Karpas-422 (cell line): ENCODE results near the gene CLK3. TPM values are rescaled to one million over a fixed set of nuclear protein-coding genes. Genes with fewer than 3 reads are reported as not detected.

Source experiments
- DNase-seq: peaks from one replicate; pipeline ENCODE4 v3.0.0-alpha.2; 2015
- H2AFZ ChIP-seq: fragments of 200-600 bp; sonication (generic); 2 replicates; pipeline ENCODE4 v1.6.1; 2014; ENCODE audit warnings: antibody characterized with exemption, low read length, mixed read lengths
- H3K27ac ChIP-seq: fragments of 200-600 bp; sonication (generic); 2 replicates; pipeline ENCODE4 v1.5.1; 2014; ENCODE audit warnings: mild to moderate bottlenecking, low read length, moderate library complexity
- H3K27me3 ChIP-seq: fragments of 200-600 bp; sonication (generic); 2 replicates; pipeline ENCODE4 v1.6.1; 2014; ENCODE audit warnings: low read length, mixed read lengths
- H3K36me3 ChIP-seq: fragments of 200-600 bp; sonication (generic); 2 replicates; pipeline ENCODE4 v1.6.1; 2014; ENCODE audit warnings: low read length, mixed read lengths; ENCODE audit not compliant: insufficient read depth
- H3K4me1 ChIP-seq: fragments of 200-600 bp; sonication (generic); 2 replicates; pipeline ENCODE4 v1.6.1; 2014; ENCODE audit warnings: mild to moderate bottlenecking, low read length, mixed read lengths
- H3K4me2 ChIP-seq: fragments of 200-600 bp; sonication (generic); 2 replicates; pipeline ENCODE4 v1.6.1; 2014; ENCODE audit warnings: low read length, low read depth, mild to moderate bottlenecking; ENCODE audit not compliant: poor library complexity, severe bottlenecking
- H3K4me3 ChIP-seq: fragments of 200-600 bp; sonication (generic); 2 replicates; pipeline ENCODE4 v1.5.1; 2014; ENCODE audit warnings: mild to moderate bottlenecking, antibody characterized with exemption, low read length, mixed read lengths
- H3K79me2 ChIP-seq: fragments of 200-600 bp; sonication (generic); 2 replicates; pipeline ENCODE4 v1.6.1; 2014; ENCODE audit warnings: mild to moderate bottlenecking, low read length, mixed read lengths
- H3K9ac ChIP-seq: fragments of 200-600 bp; sonication (generic); 2 replicates; pipeline ENCODE4 v1.6.0; 2014; ENCODE audit warnings: low read length
- H3K9me2 ChIP-seq: fragments of 200-600 bp; sonication (generic), shearing (Covaris generic); replicated peaks from 2 replicates; pipeline ENCODE4 v1.6.0; 2014; ENCODE audit warnings: mild to moderate bottlenecking, low read length, moderate library complexity; ENCODE audit not compliant: insufficient read depth
- H3K9me3 ChIP-seq: fragments of 300-700, 200-600 bp; sonication (generic); 2 replicates; pipeline ENCODE4 v1.6.1; 2014; ENCODE audit warnings: low read length, mixed read lengths
- H4K20me1 ChIP-seq: fragments of 200-600 bp; sonication (generic); 2 replicates; pipeline ENCODE4 v1.6.1; 2014; ENCODE audit warnings: mild to moderate bottlenecking, antibody characterized with exemption, low read length, low read depth; ENCODE audit not compliant: insufficient read depth
- total RNA-seq: library from RNA; depleted of rRNA; stranded (reverse); fragments of >200 nt; shearing (Covaris generic); gene quantifications from 2 replicates; pipeline ENCODE4 v1.2.3, GENCODE V29; 2014; ENCODE audit warnings: low replicate concordance

Gene CLK3
- total RNA-seq, 1 experiment from 2014 or later: 114 TPM

DNA sequence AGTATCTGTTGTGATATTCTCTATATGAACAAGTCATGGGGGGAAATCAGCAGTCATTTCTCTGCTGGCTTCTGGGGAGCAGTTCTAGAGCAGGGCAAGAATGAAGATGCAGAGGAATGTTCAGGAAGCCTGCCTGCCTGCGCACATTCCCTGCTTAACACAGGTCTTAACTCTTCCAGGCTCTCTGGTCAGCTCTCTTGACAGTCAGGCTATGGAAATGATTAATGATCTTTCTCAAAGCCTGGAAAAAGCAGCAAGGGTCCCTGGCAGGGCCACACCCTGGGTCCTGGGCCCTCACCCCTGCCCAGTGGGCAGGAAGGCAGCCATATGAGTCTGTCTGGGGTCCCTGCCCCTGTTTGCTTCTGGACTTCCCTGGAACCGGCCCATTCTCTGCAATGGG, 31.4 kb upstream of the CLK3 start:
- H3K79me2 ChIP-seq: no peaks in the 10 kb centered on the region
- peaks cover 8% of the 10 kb centered on the region for H3K4me1 ChIP-seq
- no peaks in the 10 kb centered on the region for H3K36me3 ChIP-seq
- no peak for DNase-seq
- no peaks in the 10 kb centered on the region for H3K27me3 ChIP-seq
- no peak overlapping the region for H3K9ac ChIP-seq
- H3K4me2 ChIP-seq: no peak overlapping the region
- no peaks in the 10 kb centered on the region for H3K9me3 ChIP-seq
- no peak overlapping the region for H3K27ac ChIP-seq
- H2AFZ ChIP-seq: no peak overlapping the region
- no peaks in the 10 kb centered on the region for H4K20me1 ChIP-seq
- H3K9me2 ChIP-seq: no peaks in the 10 kb centered on the region
- no peak overlapping the region for H3K4me3 ChIP-seq

DNA sequence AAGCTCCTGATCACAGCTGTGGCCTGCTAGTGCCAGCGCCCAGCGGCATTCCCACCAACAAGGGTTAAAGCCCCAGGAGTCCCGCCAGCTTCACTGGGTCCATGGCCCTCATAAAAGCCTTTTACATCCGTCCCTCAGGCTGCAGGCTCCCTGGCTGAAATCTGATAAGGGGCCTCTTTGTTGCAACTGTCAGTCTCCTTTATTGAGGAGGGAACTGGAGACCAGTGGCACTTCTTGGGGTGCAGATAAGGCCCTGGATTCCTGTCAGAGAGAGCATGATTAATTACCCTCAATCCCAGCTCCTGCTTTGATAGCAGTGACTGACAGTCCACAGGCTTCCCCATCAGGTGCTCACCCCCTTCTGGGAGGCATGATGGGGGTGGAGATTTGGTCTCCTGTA, 30.9 kb upstream of the CLK3 start:
- Histone ChIP-seq H3K27me3 (no peaks in the 10 kb centered on the region), H3K4me3 (no peak overlapping the region), H3K79me2 (no peaks in the 10 kb centered on the region), H3K9me3 (no peaks in the 10 kb centered on the region), H3K9me2 (no peaks in the 10 kb centered on the region), H3K36me3 (no peaks in the 10 kb centered on the region), H4K20me1 (no peaks in the 10 kb centered on the region), H2AFZ (no peak overlapping the region), H3K4me1 (peaks cover 8% of the 10 kb centered on the region), H3K27ac (no peak overlapping the region), H3K4me2 (no peak overlapping the region), H3K9ac (no peak overlapping the region)
- DNase-seq: no peak

DNA sequence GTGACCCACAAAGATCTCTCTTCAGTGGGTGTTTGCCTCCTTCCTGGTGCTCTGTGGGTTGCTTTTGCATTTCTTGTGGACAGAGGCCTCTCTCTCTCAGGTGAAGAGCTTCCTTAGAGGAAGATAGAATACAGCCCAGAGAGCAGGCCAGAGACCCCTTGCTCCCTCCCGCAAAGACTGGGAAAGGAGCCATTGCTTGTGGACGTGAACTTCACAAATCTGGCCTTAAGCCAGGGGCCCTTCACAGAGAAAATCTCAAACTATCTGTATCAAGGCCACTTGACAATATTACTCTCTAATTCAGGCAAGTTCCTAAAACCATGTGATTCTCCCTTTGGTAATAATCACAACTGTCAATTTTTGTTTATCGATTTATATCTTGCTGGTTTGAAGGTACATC, 30.4 kb upstream of the CLK3 start:
- no peaks in the 10 kb centered on the region for H3K9me2 ChIP-seq
- DNase-seq: no peak
- H3K27ac ChIP-seq: no peak overlapping the region
- no peaks in the 10 kb centered on the region for H3K79me2 ChIP-seq
- no peaks in the 10 kb centered on the region for H3K36me3 ChIP-seq
- H3K9ac ChIP-seq: no peak overlapping the region
- no peaks in the 10 kb centered on the region for H3K9me3 ChIP-seq
- H3K4me2 ChIP-seq: no peak overlapping the region
- peaks cover 8% of the 10 kb centered on the region for H3K4me1 ChIP-seq
- no peak overlapping the region for H2AFZ ChIP-seq
- no peak overlapping the region for H3K4me3 ChIP-seq
- no peaks in the 10 kb centered on the region for H4K20me1 ChIP-seq
- no peaks in the 10 kb centered on the region for H3K27me3 ChIP-seq

DNA sequence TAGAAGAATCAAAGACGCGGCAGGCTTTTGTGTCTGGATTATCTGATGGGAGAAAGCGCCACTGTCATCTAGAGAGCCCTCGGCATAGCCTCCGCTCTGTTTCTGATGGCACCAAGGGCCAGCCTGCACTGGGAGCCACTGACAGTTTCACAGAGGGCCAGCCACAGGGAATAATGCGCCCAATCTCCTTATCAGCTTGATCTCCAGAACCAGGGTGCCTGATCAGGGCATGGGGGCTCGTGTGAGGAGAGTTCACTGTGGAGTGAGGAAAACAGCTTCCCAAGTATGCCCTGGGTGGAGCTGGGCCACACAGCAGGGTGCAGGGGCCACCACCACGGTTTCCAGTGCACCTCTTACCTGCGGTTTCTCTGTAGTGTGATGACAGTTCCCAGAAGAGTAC, 29.8 kb upstream of the CLK3 start:
- H3K4me2 ChIP-seq: no peak overlapping the region
- no peaks in the 10 kb centered on the region for H3K27me3 ChIP-seq
- no peaks in the 10 kb centered on the region for H3K9me2 ChIP-seq
- no peaks in the 10 kb centered on the region for H4K20me1 ChIP-seq
- no peak for DNase-seq
- no peak overlapping the region for H2AFZ ChIP-seq
- no peaks in the 10 kb centered on the region for H3K79me2 ChIP-seq
- H3K9ac ChIP-seq: no peak overlapping the region
- no peaks in the 10 kb centered on the region for H3K36me3 ChIP-seq
- H3K4me3 ChIP-seq: no peak overlapping the region
- no peak overlapping the region for H3K27ac ChIP-seq
- H3K9me3 ChIP-seq: no peaks in the 10 kb centered on the region
- H3K4me1 ChIP-seq: peaks cover 8% of the 10 kb centered on the region

DNA sequence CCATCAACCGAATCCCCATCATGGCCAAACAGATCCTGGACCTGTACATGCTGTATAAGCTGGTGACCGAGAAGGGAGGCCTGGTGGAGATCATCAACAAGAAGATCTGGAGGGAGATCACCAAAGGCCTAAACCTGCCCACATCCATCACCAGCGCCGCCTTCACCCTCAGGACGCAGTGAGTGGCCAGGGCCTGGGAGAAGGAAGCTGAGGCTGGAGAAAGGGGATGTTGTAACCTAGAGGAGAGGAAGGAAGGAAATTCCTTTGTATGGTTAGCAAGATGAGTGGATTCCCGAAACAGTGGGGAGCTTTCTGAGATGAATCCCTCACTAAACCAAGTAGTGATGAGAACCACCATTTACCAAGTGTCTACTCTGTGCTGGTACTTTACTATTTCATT, 25.8 kb upstream of the CLK3 start:
- Histone ChIP-seq H3K4me2 (no peak overlapping the region), H2AFZ (no peak overlapping the region), H3K9me2 (no peaks in the 10 kb centered on the region), H4K20me1 (no peaks in the 10 kb centered on the region), H3K9ac (no peak overlapping the region), H3K9me3 (no peaks in the 10 kb centered on the region), H3K4me3 (no peak overlapping the region), H3K36me3 (no peaks in the 10 kb centered on the region), H3K79me2 (no peaks in the 10 kb centered on the region), H3K27ac (no peak overlapping the region), H3K4me1 (no peaks in the 10 kb centered on the region; the same call in 1 of the 2 replicates), H3K27me3 (no peaks in the 10 kb centered on the region)
- DNase-seq: no peak

DNA sequence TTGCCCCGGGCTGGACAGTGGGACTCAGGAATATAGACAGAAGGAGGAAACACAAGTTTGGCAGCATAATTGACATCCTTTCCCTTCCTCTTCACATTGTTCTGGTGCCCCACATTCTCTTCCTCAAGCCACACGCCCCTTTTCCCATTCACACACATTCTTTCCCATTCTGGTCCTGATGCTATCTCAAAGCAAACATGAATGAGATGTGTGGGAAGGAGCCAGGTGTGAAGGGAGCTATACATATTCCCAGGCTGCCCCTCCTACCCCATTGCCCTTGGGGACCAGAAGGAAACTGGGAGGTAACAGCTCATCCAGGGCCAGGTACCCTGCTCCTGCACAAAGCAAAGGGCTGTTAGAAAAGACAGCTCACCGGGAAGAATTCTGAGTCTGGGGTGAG, 23.4 kb upstream of the CLK3 start:
- DNase-seq: no peak
- Histone ChIP-seq H2AFZ (no peak overlapping the region), H3K9me2 (no peaks in the 10 kb centered on the region), H3K27me3 (no peaks in the 10 kb centered on the region), H3K27ac (no peak overlapping the region), H3K79me2 (no peaks in the 10 kb centered on the region), H3K9me3 (no peaks in the 10 kb centered on the region), H3K36me3 (no peaks in the 10 kb centered on the region), H3K9ac (no peak overlapping the region), H4K20me1 (no peaks in the 10 kb centered on the region), H3K4me1 (no peaks in the 10 kb centered on the region; the same call in 1 of the 2 replicates), H3K4me3 (no peak overlapping the region), H3K4me2 (no peak overlapping the region)

DNA sequence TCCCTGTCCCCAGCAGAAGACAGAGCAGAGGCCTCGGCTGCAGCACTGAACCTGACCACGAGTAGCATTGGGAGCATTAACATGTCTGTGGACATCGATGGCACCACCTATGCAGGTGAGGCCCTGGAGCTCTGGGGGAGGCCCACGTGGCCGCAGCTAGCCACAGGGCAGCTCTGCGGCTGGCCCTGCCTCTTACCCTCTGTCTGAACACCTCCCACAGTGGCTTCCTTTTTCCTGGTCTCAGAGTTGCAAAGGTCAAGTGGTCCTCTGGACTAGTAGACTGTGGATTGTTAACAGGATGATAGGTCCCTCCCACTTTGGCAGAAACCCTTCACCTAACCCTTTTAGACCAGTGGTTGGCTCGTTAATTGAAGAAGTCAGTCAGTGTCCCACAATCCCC, 22.5 kb upstream of the CLK3 start:
- Histone ChIP-seq H3K9me3 (no peaks in the 10 kb centered on the region), H3K9me2 (no peaks in the 10 kb centered on the region), H3K4me3 (no peak overlapping the region), H3K36me3 (no peaks in the 10 kb centered on the region), H3K79me2 (no peaks in the 10 kb centered on the region), H3K27ac (no peak overlapping the region), H3K27me3 (no peaks in the 10 kb centered on the region), H3K9ac (no peak overlapping the region), H3K4me2 (no peak overlapping the region), H2AFZ (no peak overlapping the region), H3K4me1 (peaks cover 4% of the 10 kb centered on the region), H4K20me1 (no peaks in the 10 kb centered on the region)
- no peak for DNase-seq

DNA sequence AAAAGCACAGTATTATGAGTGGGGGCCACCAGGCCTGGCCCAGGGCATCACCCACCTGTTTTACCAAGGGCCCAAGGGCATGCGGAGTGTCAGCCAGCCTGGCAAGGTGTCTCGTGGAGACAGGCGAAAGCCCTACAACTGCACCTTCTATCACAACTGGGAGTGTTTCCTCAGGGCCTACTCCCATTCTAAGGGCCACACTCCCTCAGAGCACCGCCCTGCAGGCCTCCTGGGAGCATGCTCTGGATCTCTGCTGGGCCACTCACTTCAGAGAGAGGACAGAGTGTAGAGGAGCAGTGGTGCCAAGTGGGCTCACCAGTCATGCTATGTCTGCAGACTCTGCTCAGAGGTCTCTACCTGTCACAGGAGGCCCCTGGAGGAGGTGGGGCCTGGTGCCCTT, 21.2 kb upstream of the CLK3 start:
- Histone ChIP-seq H3K27ac (no peak overlapping the region), H3K9me2 (no peaks in the 10 kb centered on the region), H3K27me3 (no peaks in the 10 kb centered on the region), H4K20me1 (no peaks in the 10 kb centered on the region), H3K79me2 (no peaks in the 10 kb centered on the region), H3K9me3 (no peaks in the 10 kb centered on the region), H3K4me2 (no peak overlapping the region), H3K36me3 (no peaks in the 10 kb centered on the region), H3K9ac (no peak overlapping the region), H2AFZ (no peak overlapping the region), H3K4me1 (peaks cover 13% of the 10 kb centered on the region), H3K4me3 (no peak overlapping the region)
- no peak for DNase-seq

DNA sequence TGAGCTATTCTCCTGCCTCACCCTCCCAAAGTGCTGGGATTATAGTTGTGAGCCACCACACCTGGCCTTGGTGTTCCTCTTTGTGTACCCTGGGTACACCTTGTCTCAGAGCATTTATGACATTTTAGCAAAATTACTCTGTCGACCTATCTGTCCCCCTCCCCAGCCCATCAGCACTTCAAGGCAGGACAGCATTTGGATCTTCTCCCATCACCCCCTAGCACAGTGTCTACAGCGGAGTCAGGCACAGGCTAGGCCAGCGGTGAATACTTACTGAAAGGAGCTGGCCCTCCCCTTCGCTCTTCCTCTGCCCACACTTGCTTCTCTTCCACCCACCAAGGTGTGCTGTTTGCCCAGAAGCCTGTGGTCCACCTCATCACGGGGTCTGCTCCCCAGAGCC, 20.4 kb upstream of the CLK3 start:
- Histone ChIP-seq H3K9ac (no peak overlapping the region), H3K4me2 (no peak overlapping the region), H4K20me1 (no peaks in the 10 kb centered on the region), H3K27ac (no peak overlapping the region), H3K4me1 (peaks cover 13% of the 10 kb centered on the region), H3K4me3 (no peak overlapping the region), H3K9me2 (no peaks in the 10 kb centered on the region), H2AFZ (no peak overlapping the region), H3K79me2 (no peaks in the 10 kb centered on the region), H3K36me3 (no peaks in the 10 kb centered on the region), H3K27me3 (no peaks in the 10 kb centered on the region), H3K9me3 (no peaks in the 10 kb centered on the region)
- DNase-seq: no peak
